GM19193 (cell line): ENCODE data around the gene CXCL16.

Experiments used
- POLR2A ChIP-seq: IDR thresholded peaks from 4 replicates; pipeline ENCODE4 v1.6.1; 2011; ENCODE audit not compliant: insufficient read depth, insufficient read length; ENCODE audit errors: extremely low read depth

Gene CXCL16

DNA sequence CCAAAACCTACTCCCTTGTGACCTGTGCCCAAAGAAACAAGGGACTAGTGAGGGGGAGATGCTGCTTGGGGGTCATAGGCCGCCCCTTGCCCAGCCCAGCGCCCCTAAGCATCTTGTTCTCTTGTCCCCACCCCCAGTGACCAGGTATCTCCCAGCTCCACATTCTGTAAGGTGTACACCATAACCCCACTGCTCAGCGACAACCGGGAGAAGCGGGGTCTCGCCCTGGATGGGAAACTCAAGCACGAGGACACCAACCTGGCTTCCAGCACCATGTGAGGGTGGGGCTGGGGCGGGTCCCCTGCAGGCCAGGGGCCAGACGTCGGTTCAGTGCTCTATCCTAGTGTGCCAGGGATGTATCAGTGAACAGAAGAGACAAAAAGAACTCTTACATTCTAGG is 20.6 kb downstream of the CXCL16 start:
- TF ChIP-seq POLR2A: no peak

GRCh38 chr17:4718276-4718675 is 21.5 kb downstream of the CXCL16 start:
- TF ChIP-seq POLR2A: no peak

DNA sequence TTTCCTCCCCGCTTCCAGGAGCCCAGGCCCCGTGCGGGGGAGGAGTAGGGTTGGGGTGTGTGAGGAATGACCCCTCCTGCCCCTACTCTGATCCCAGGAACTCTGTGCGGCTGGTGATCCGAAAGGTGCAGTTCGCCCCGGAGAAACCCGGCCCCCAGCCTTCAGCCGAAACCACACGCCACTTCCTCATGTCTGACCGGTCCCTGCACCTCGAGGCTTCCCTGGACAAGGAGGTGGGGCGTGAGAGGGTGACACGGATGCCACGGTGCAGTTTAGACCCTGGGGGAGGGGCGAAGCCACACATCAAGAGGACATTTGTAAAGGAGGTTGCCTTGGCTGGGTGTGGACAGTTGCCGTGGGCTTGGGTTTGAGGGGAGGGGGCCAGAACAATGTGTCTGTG is 21.9 kb downstream of the CXCL16 start:
- TF ChIP-seq POLR2A: no peak

DNA sequence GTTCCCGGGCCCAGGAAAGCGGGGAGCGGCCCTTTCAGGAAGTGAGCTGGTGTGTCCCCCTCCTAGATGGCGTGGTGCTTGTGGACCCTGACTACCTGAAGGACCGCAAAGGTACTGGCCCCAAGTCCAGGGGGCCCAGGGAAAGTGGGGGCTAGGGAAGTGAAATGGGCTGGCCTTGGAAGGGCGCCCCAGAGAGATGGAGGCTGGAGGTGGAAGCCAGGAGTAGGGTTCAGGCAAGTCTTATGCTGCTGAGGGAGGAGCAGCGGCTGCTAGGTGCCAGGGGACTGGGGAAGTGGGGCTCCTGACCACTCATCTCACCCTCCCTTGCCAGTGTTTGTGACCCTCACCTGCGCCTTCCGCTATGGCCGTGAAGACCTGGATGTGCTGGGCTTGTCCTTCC is 23.6 kb downstream of the CXCL16 start:
- no peak for TF ChIP-seq POLR2A

- no peak for TF ChIP-seq POLR2A
These were observed 24.5 kb downstream of the CXCL16 start for GRCh38 chr17:4715063-4715744.

GRCh38 chr17:4712526-4712925 is 27.2 kb downstream of the CXCL16 start:
- TF ChIP-seq POLR2A: no peak

DNA sequence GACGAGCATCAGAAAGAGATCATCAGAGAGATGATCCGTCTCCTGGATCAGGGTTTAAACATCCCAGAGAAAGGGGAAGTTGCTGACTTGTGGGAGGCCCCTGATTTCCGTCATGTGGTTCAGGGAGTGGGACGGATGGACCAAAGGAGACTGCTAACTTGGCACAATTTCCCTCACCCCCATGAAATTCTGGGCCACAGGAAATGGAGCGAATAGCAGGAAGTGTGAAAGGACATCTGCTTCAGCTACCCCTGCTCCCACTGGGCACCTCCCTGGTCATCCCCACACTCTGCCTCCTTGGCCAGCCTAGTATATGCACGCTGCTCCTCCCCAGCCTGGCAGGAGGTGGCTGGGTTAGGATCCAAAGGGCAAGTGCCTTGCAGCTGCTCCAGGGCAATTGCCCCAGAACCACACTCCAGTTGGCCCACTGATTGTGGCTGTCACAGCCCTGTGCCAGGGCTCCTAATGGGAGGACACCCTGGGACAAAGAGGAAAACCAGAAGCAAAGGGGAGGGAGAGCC is 28.0 kb downstream of the CXCL16 start:
- no peak for TF ChIP-seq POLR2A

- no peak for TF ChIP-seq POLR2A
These were observed 28.8 kb downstream of the CXCL16 start for GRCh38 chr17:4710693-4711634.

- TF ChIP-seq POLR2A: peak; percentile 60
These were observed 29.7 kb downstream of the CXCL16 start, which contains the start of gene ARRB2 for GRCh38 chr17:4709794-4710692. TSS of gene ARRB2 (plus strand) at chr17:4710632. CDS start at chr17:4710722, 90 bp downstream.

DNA sequence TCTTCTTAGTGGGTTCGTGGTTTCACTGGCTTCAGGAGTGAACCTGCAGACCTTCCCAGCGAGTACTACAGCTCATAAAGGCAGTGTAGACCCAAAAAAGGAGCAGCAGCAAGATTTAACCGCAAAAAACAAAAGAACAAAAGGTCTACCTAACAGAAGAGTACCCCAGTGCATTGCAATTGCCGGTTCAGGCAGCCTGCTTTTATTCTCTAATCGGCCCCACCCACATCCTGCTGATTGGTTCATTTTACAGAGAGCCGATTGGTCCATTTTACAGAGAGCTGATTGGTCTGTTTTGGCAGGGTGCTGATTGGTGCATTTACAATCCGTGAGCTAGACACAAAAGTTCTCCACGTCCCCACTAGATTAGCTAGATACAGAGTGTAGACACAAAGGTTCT is 31.3 kb downstream of the CXCL16 start:
- no peak for TF ChIP-seq POLR2A

DNA sequence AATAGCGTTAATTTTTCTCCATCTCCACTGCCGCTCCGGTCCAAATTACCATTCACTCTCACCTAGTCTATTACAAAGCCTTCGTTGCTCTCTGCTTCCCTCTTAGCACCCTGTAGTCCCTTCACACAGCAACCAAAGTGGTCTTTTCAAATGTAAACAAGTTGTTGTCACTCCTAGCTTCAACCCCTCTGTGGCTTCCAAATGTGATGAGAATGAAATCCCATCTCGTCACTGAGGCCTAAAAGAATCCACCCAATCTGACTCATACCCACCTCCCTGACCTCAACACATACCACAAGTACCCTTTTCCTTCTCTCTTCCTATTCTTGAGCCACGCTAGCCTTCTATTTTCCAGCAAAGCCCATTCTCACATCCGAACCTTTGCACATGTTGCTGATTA is 33.6 kb downstream of the CXCL16 start:
- TF ChIP-seq POLR2A: no peak

DNA sequence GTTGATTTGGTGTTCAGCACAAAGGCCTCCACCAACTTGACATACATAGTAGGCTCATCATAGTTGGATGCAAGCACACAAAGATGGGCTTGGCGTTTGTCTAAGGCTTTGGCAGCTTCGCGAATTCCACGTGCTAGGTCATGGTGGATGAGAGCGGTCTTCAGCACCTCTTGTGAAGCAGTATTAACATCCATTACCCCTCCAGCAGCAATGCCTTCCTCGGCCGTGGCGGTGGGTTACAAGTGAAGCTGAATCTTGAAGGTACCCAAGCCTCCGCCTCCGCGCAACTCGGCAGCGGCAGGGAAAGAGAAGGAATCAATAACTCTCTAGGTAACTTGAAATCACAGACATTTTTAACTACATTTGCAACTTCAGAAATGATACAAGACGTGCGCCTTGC is 34.7 kb downstream of the CXCL16 start:
- no peak for TF ChIP-seq POLR2A

GRCh38 chr17:4703330-4703691 is 36.4 kb downstream of the CXCL16 start:
- TF ChIP-seq POLR2A: no peak

- no peak for TF ChIP-seq POLR2A
These were observed 38.6 kb downstream of the CXCL16 start for GRCh38 chr17:4701116-4701515.

GRCh38 chr17:4696437-4696805 is 43.3 kb downstream of the CXCL16 start:
- TF ChIP-seq POLR2A: no peak
